Upper lobe of left lung (tissue), 6 donors: Measurements from ENCODE around the gene PRDM8. TPM values are rescaled to one million over a fixed set of nuclear protein-coding genes. Genes with fewer than 3 reads are reported as not detected.

Experiments used
- ATAC-seq, 2 donors: fragments of 200-7000 bp; cut with Tn5 transposase; one replicate each; pipeline ENCODE4 v1.9.1; 2022; ENCODE audit warnings: mild to moderate bottlenecking in 2 of 2, moderate library complexity in 2 of 2; ENCODE audit not compliant: low FRiP score in 2 of 2
- DNase-seq, 2 donors: peaks; one replicate each; pipeline ENCODE4 v3.0.0-alpha.2; 2019 to 2020
- H3K27ac ChIP-seq, 4 donors: fragments of 200-600 bp; sonication (generic); one replicate each; pipeline ENCODE4 v1.5.1; 2016 to 2019
- H3K27me3 ChIP-seq, 4 donors: fragments of 200-600 bp; sonication (generic); one replicate each; pipeline ENCODE4 v1.5.1; 2017 to 2019
- H3K36me3 ChIP-seq, 4 donors: fragments of 200-600 bp; sonication (generic); one replicate each; pipeline ENCODE4 v1.5.1; 2016 to 2019
- H3K4me1 ChIP-seq, 4 donors: fragments of 200-600 bp; sonication (generic); one replicate each; pipeline ENCODE4 v1.5.1; 2018 to 2019
- H3K4me3 ChIP-seq, 4 donors: fragments of 200-600 bp; sonication (generic); one replicate each; pipeline ENCODE4 v1.5.1; 2017 to 2019; ENCODE audit warnings: mild to moderate bottlenecking in 2 of 4, moderate library complexity in 1 of 4
- H3K9me3 ChIP-seq, 4 donors: fragments of 200-600 bp; sonication (generic); one replicate each; pipeline ENCODE4 v1.5.1; 2018 to 2019
- CTCF ChIP-seq, 6 experiments: fragments of 450-650 bp in 4 of 6; fragments of 200-600 bp in 2 of 6; sonication (generic) in 2 of 6; IDR thresholded peaks; one replicate each; pipeline ENCODE4 v1.5.1; 2016 to 2019; ENCODE audit warnings: antibody characterized with exemption in 6 of 6
- EP300 ChIP-seq, 4 donors: sonication (generic); formaldehyde crosslinking; IDR thresholded peaks; one replicate each; pipeline ENCODE4 v1.5.1; 2017; ENCODE audit warnings: antibody characterized with exemption in 4 of 4, control low read depth in 2 of 4
- POLR2A ChIP-seq, 4 donors: fragments of 450-650 bp; IDR thresholded peaks; one replicate each; pipeline ENCODE4 v1.5.1; 2016 to 2017; ENCODE audit warnings: antibody characterized with exemption in 4 of 4, mild to moderate bottlenecking in 2 of 4
- POLR2AphosphoS5 ChIP-seq, 2 donors: sonication (generic); formaldehyde crosslinking; IDR thresholded peaks; one replicate each; pipeline ENCODE4 v1.5.1; 2017; ENCODE audit warnings: antibody characterized with exemption in 2 of 2
- WGBS, 2 donors: methylation state at CpG; one replicate each; pipeline ENCODE4 v1.1.5; 2017 to 2018; 5-methylcytosine and 5-hydroxymethylcytosine counted together
- total RNA-seq, 6 donors: library from RNA; depleted of rRNA in 4 of 6; stranded (reverse); fragments of >200 nt in 4 of 6; gene quantifications; one replicate each; pipeline versions ENCODE4 v1.1.0 to v1.2.1, GENCODE V29; 2016 to 2021
- donor health status: DM: no; HTN: no; CAD: no; lungs with moderate emphysema.
- donor health status: DM: no; HTN: yes; CAD: no; lungs with severe emphysema.

Gene PRDM8
- total RNA-seq, 6 donors from 2014 or later = 0.11 to 3.3 (median 1.9) TPM

- no peak for TF ChIP-seq POLR2A (IDR thresholded peaks at IDR 0.05)
- TF ChIP-seq CTCF (IDR thresholded peaks at IDR 0.05) = no peak
- no peak for TF ChIP-seq EP300 (IDR thresholded peaks at IDR 0.05)
- TF ChIP-seq POLR2AphosphoS5 (IDR thresholded peaks at IDR 0.05) = no peak
- ATAC-seq (no peak), DNase-seq (no peak)
- no peak overlapping the region for H3K27ac ChIP-seq
- H3K4me1 ChIP-seq = no peaks in the 10 kb centered on the region
- H3K4me3 ChIP-seq = no peak overlapping the region
- no peaks in the 10 kb centered on the region for H3K9me3 ChIP-seq
- H3K36me3 ChIP-seq = no peaks in the 10 kb centered on the region
- H3K27me3 ChIP-seq = no peaks in the 10 kb centered on the region
These were observed 31.4 kb upstream of the PRDM8 start for GRCh38 chr4:80165855-80166254.

GRCh38 chr4:80171251-80171650 is 26.1 kb upstream of the PRDM8 start:
- no peak overlapping the region for H3K4me3 ChIP-seq
- H3K4me1 ChIP-seq = no peaks in the 10 kb centered on the region
- H3K27me3 ChIP-seq = no peaks in the 10 kb centered on the region
- no peak overlapping the region for H3K27ac ChIP-seq
- H3K36me3 ChIP-seq = no peaks in the 10 kb centered on the region
- no peak for ATAC-seq
- 75 to 89% methylated on average over 1 of the region's 1 CpG for WGBS, 2 donors
- H3K9me3 ChIP-seq = no peaks in the 10 kb centered on the region
- DNase-seq = no peak
- TF ChIP-seq POLR2AphosphoS5 (IDR thresholded peaks at IDR 0.05) (no peak), POLR2A (IDR thresholded peaks at IDR 0.05) (no peak), EP300 (IDR thresholded peaks at IDR 0.05) (no peak), CTCF (IDR thresholded peaks at IDR 0.05) (no peak)

- no peak for DNase-seq
- H3K27me3 ChIP-seq = no peaks in the 10 kb centered on the region
These were observed 25.6 kb upstream of the PRDM8 start for GRCh38 chr4:80171656-80172055.

DNA sequence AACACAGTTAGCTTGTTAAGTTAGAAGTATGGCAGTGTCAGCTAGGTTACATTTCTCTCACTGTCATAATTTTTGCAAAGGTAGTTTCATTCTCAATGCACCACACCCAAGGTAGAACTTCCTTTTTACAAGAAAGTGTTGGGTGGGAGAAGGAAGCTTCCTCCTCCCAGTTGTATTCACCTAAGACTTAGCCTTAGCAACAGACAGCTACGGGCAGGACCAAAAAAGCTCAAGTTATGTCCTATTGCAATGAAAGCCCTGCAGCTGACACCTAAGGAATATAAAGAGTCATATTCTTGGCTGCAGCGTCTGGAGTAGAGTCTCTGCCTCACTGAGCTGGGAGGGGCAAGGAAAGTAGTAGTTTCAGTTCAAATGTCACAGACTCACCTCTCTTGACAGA is 25.1 kb upstream of the PRDM8 start:
- H3K27me3 ChIP-seq = no peaks in the 10 kb centered on the region
- H3K9me3 ChIP-seq = no peaks in the 10 kb centered on the region
- TF ChIP-seq POLR2A (IDR thresholded peaks at IDR 0.05) (no peak), EP300 (IDR thresholded peaks at IDR 0.05) (no peak), POLR2AphosphoS5 (IDR thresholded peaks at IDR 0.05) (no peak), CTCF (IDR thresholded peaks at IDR 0.05) (no peak)
- H3K4me3 ChIP-seq = no peak overlapping the region
- H3K4me1 ChIP-seq = no peaks in the 10 kb centered on the region
- WGBS, 2 donors = 54 to 70% methylated on average over 2 of the region's 2 CpGs
- H3K27ac ChIP-seq = no peak overlapping the region
- no peaks in the 10 kb centered on the region for H3K36me3 ChIP-seq
- DNase-seq = no peak
- ATAC-seq = no peak

More at GRCh38 chr4:80171656-80172055, 25.6 kb upstream of the PRDM8 start:
- no peaks in the 10 kb centered on the region for H3K4me1 ChIP-seq
- WGBS, 2 donors = 69 to 82% methylated on average over 3 of the region's 3 CpGs
- no peaks in the 10 kb centered on the region for H3K9me3 ChIP-seq
- TF ChIP-seq EP300 (IDR thresholded peaks at IDR 0.05) = no peak
- no peak for TF ChIP-seq CTCF (IDR thresholded peaks at IDR 0.05)
- no peak for TF ChIP-seq POLR2A (IDR thresholded peaks at IDR 0.05)
- no peak for TF ChIP-seq POLR2AphosphoS5 (IDR thresholded peaks at IDR 0.05)
- no peak for ATAC-seq
- no peaks in the 10 kb centered on the region for H3K36me3 ChIP-seq
- H3K4me3 ChIP-seq = no peak overlapping the region
- H3K27ac ChIP-seq = no peak overlapping the region

GRCh38 chr4:80173401-80173800 is 23.9 kb upstream of the PRDM8 start:
- DNase-seq (no peak), ATAC-seq (no peak)
- Histone ChIP-seq H3K9me3 (no peaks in the 10 kb centered on the region), H3K4me3 (no peak overlapping the region), H3K27me3 (no peaks in the 10 kb centered on the region), H3K36me3 (no peaks in the 10 kb centered on the region), H3K4me1 (no peaks in the 10 kb centered on the region), H3K27ac (no peak overlapping the region)
- no peak for TF ChIP-seq POLR2A (IDR thresholded peaks at IDR 0.05)
- TF ChIP-seq EP300 (IDR thresholded peaks at IDR 0.05) = no peak
- no peak for TF ChIP-seq POLR2AphosphoS5 (IDR thresholded peaks at IDR 0.05)
- TF ChIP-seq CTCF (IDR thresholded peaks at IDR 0.05) = no peak
